GM12878 (cell line): ENCODE measurements around the gene CDH4. TPM values are rescaled to one million over a fixed set of nuclear protein-coding genes. Genes with fewer than 3 reads are reported as not detected.

ENCODE experiments used
- ATAC-seq: fragments of 200-7000 bp; cut with Tn5 transposase; 3 replicates; pipeline ENCODE4 v1.9.1; 2020; ENCODE audit warnings: mild to moderate bottlenecking, moderate library complexity
- BruUV-seq: library from RNA; stranded (reverse); fragments of 400-500 nt; replicated peaks from 2 replicates; lab custom pipeline; 2021; lab: Mats Ljungman, UMichigan
- CTCF ChIA-PET: fragments of 300-600 bp; sonication (Branson Sonifier 250); formaldehyde crosslinking; extraction: SDS; loops from one replicate; lab custom pipeline; 2021; ENCODE audit warnings: inconsistent platforms; lab: Yijun Ruan, JAX
- POLR2A ChIA-PET: fragments of 350-600 bp; formaldehyde crosslinking; extraction: SDS; loops from one replicate; lab custom pipeline; 2021; ENCODE audit warnings: inconsistent platforms; lab: Charles Lee
- RAD21 ChIA-PET: fragments of 300-600 bp; sonication (Branson Sonifier 250); formaldehyde crosslinking; loops from one replicate; lab custom pipeline; 2023; ENCODE audit warnings: antibody characterized with exemption; ENCODE audit not compliant: unreplicated experiment; lab: Charles Lee
- SMC1A ChIA-PET: fragments of 300-600 bp; sonication (Branson Sonifier 250); formaldehyde crosslinking; loops from one replicate; lab custom pipeline; 2023; ENCODE audit not compliant: unreplicated experiment, uncharacterized antibody; lab: Charles Lee
- DNase-seq: peaks from one replicate; pipeline ENCODE4 v3.0.0-alpha.2; 2011; ENCODE audit warnings: low read depth, low spot score
- FAIRE-seq: peaks from 3 replicates; lab custom pipeline; 2011; peaks lifted over from hg19 to GRCh38; lab: Jason Lieb, UNC
- H2AFZ ChIP-seq: 2 replicates; pipeline ENCODE4 v1.6.0; 2011; ENCODE audit warnings: low read depth, low read length, control low read depth; ENCODE audit not compliant: control insufficient read depth
- H3K27ac ChIP-seq: 2 replicates; pipeline ENCODE4 v1.5.1; 2011; ENCODE audit warnings: control low read depth; ENCODE audit not compliant: control insufficient read depth, insufficient read depth
- H3K27me3 ChIP-seq, 2 experiments: replicated peaks in 1 of 2; 2 replicates each; pipeline versions ENCODE4 v1.6.0 to v1.6.1; 2011; ENCODE audit warnings: low read length in 1 of 2; ENCODE audit not compliant: control insufficient read depth in 2 of 2, insufficient read depth in 2 of 2
- H3K36me3 ChIP-seq, 2 experiments: 2 replicates each; pipeline ENCODE4 v1.5.1; 2011; ENCODE audit warnings: low read length in 1 of 2; ENCODE audit not compliant: control insufficient read depth in 2 of 2, insufficient read depth in 2 of 2
- H3K4me1 ChIP-seq: 2 replicates; pipeline ENCODE4 v1.6.1; 2011; ENCODE audit warnings: mild to moderate bottlenecking, low read length, moderate library complexity, mixed read lengths; ENCODE audit not compliant: control insufficient read depth, insufficient read depth
- H3K4me2 ChIP-seq: 2 replicates; pipeline ENCODE4 v1.6.0; 2011; ENCODE audit warnings: control low read depth; ENCODE audit not compliant: control insufficient read depth, insufficient read depth
- H3K4me3 ChIP-seq: fragments of 200-600 bp; sonication (generic); 2 replicates; pipeline ENCODE4 v1.5.1; 2016
- H3K79me2 ChIP-seq: 2 replicates; pipeline ENCODE4 v1.6.0; 2011; ENCODE audit warnings: low read length; ENCODE audit not compliant: control insufficient read depth, insufficient read depth
- H3K9ac ChIP-seq: 2 replicates; pipeline ENCODE4 v1.8.0; 2011; ENCODE audit warnings: low read length, control low read depth, mixed read lengths; ENCODE audit not compliant: control insufficient read depth, insufficient read depth
- H3K9me3 ChIP-seq: replicated peaks from 3 replicates; pipeline ENCODE4 v1.5.1; 2011; ENCODE audit warnings: mild to moderate bottlenecking, low read length; ENCODE audit not compliant: control insufficient read depth, insufficient read depth
- H4K20me1 ChIP-seq: 2 replicates; pipeline ENCODE4 v1.6.0; 2011; ENCODE audit not compliant: control insufficient read depth, insufficient read depth
- CEBPB ChIP-seq, 2 experiments: fragments of 150-350 bp in 1 of 2; IDR thresholded peaks; 2 replicates each; pipeline ENCODE4 v1.6.1; 2012 to 2014; ENCODE audit warnings: low read depth in 2 of 2, low read length in 2 of 2, borderline replicate concordance in 1 of 2, inconsistent platforms in 1 of 2
- E2F8 ChIP-seq: fragments of 450-650 bp; IDR thresholded peaks from 2 replicates; pipeline ENCODE4 v1.6.1; 2018; ENCODE audit warnings: mild to moderate bottlenecking, low read depth, moderate library complexity; ENCODE audit not compliant: partially characterized antibody
- FOXM1 ChIP-seq: IDR thresholded peaks from 2 replicates; pipeline ENCODE4 v1.6.1; 2012; ENCODE audit warnings: low read depth, mild to moderate bottlenecking, inconsistent platforms, low read length, moderate library complexity
- KAT2A ChIP-seq: conservative IDR thresholded peaks from 2 replicates; pipeline ENCODE4 v1.6.1; 2011; ENCODE audit warnings: low read depth, low read length; ENCODE audit not compliant: control insufficient read depth
- MLLT1 ChIP-seq: fragments of 450-650 bp; IDR thresholded peaks from 2 replicates; pipeline ENCODE4 v1.6.1; 2016; ENCODE audit warnings: mild to moderate bottlenecking
- NKRF ChIP-seq: fragments of 450-650 bp; conservative IDR thresholded peaks from 2 replicates; pipeline ENCODE4 v1.6.1; 2017; ENCODE audit warnings: mild to moderate bottlenecking, moderate library complexity
- RAD51 ChIP-seq: fragments of 450-650 bp; IDR thresholded peaks from 2 replicates; pipeline ENCODE4 v1.6.1; 2016; ENCODE audit warnings: moderate library complexity, mild to moderate bottlenecking, inconsistent platforms
- SMAD1 ChIP-seq: fragments of 450-650 bp; IDR thresholded peaks from 2 replicates; pipeline ENCODE4 v1.6.1; 2018; ENCODE audit warnings: mild to moderate bottlenecking, low read depth; ENCODE audit not compliant: partially characterized antibody
- STAT1 ChIP-seq: fragments of 450-650 bp; conservative IDR thresholded peaks from 2 replicates; pipeline ENCODE4 v1.6.1; 2014; ENCODE audit warnings: antibody characterized with exemption, mild to moderate bottlenecking
- USF2 ChIP-seq: IDR thresholded peaks from 2 replicates; pipeline ENCODE4 v1.6.1; 2011; ENCODE audit warnings: low read depth, low read length, improper control_type of control experiment, borderline replicate concordance
- WGBS: methylation state at CpG from one replicate; pipeline ENCODE4 v1.1.6; 2016; ENCODE audit warnings: low lambda C conversion rate; ENCODE audit not compliant: insufficient replicate concordance, insufficient coverage; ENCODE audit errors: missing lambda C conversion rate; 5-methylcytosine and 5-hydroxymethylcytosine counted together
- in situ Hi-C: fragments of 300-500 bp; cut with MboI; formaldehyde crosslinking; loops from 9 replicates; pipeline ENCODE4 v1.14.3; 2018; ENCODE audit warnings: mixed read lengths
- intact Hi-C: fragments of 100-400 bp; cut with micrococcal nuclease; formaldehyde crosslinking; loops from one replicate; pipeline ENCODE4 v1.14.2; 2022; ENCODE audit not compliant: unreplicated experiment
- polyA plus RNA-seq, 11 experiments: library from polyadenylated mRNA; depleted of rRNA in 4 of 11; unstranded in 6 of 11; stranded (reverse) in 5 of 11; fragments of >200 nt; fragmentation: Nextera tagmentation in 4 of 11; fragmentation: Illumina TruSeq in 1 of 11; extraction: Ambion mirVana in 4 of 11; extraction: Trizol in 1 of 11; gene quantifications; 1 replicate in 1 of 11; 2 replicates in 10 of 11; pipeline versions ENCODE4 v1.2.1 to v1.2.3, GENCODE V29; 2011 to 2016; ENCODE audit warnings: inconsistent platforms in 2 of 11, missing spikeins in 2 of 11, low read depth in 1 of 11
- total RNA-seq, 4 experiments: library from RNA; depleted of rRNA in 3 of 4; stranded (reverse); fragments of >200 nt in 3 of 4; fragmentation: Illumina TruSeq in 1 of 4; extraction: Trizol in 1 of 4; gene quantifications; 2 replicates each; pipeline versions ENCODE4 v1.2.1 to v1.2.3, GENCODE V29; 2013 to 2021

CDH4 gene
- total and polyA plus RNA-seq, 10 of the 15 experiments (the other 5 are each of a cell fraction or from before 2014, with no cell fraction given), result not detected

GRCh38 chr20:61777773-61778494, 525.9 kb downstream of the CDH4 start (continued):
- no peak for TF ChIP-seq SMAD1

GRCh38 chr20:61778495-61778863, 526.4 kb downstream of the CDH4 start:
- ChIA-PET POLR2A (no interaction called here), RAD21 (no interaction called here), CTCF (no interaction called here), SMC1A (no interaction called here)
- no peak for ATAC-seq
- Histone ChIP-seq H3K36me3 (no peaks in the 10 kb centered on the region), H3K27ac (no peak overlapping the region), H3K9ac (no peak overlapping the region), H3K4me1 (no peaks in the 10 kb centered on the region), H3K4me2 (no peak overlapping the region), H3K79me2 (no peaks in the 10 kb centered on the region), H3K9me3 (no peaks in the 10 kb centered on the region; the same call in 2 of the 3 replicates), H4K20me1 (no peaks in the 10 kb centered on the region), H3K4me3 (no peak overlapping the region), H2AFZ (no peak overlapping the region), H3K27me3 (no peaks in the 10 kb centered on the region)
- no peak for DNase-seq
- TF ChIP-seq NKRF, result no peak
- TF ChIP-seq MLLT1, result no peak
- TF ChIP-seq KAT2A, result no peak
- TF ChIP-seq RAD51, result no peak
- TF ChIP-seq FOXM1, result no peak
- no peak for TF ChIP-seq CEBPB (IDR thresholded peaks at IDR 0.05; ENCODE audit: borderline replicate concordance in 1 of 2, low read depth in 2 of 2, low read length in 2 of 2)
- no peak for TF ChIP-seq E2F8
- TF ChIP-seq USF2, result no peak
- no peak for TF ChIP-seq STAT1
- intact Hi-C loops, result no loop called here
- no TSS peak for BruUV-seq
- no peak for FAIRE-seq
- in situ Hi-C loops, result no loop called here
- WGBS, result 53% methylated on average over 8 of the region's 8 CpGs
